LNCaP clone FGC (cell line): Measurements from ENCODE around the gene KRT78.

Experiments
- DNase-seq: peaks from one replicate; pipeline ENCODE4 v3.0.0-alpha.2; 2011; ENCODE audit warnings: low read depth
- H3K4me3 ChIP-seq: 2 replicates; pipeline ENCODE4 v1.5.1; 2011; ENCODE audit warnings: mild to moderate bottlenecking, low read depth, low read length, control low read depth
- CTCF ChIP-seq: IDR thresholded peaks from 2 replicates; pipeline ENCODE4 v1.5.1; 2012; ENCODE audit warnings: mild to moderate bottlenecking; ENCODE audit not compliant: control insufficient read depth, insufficient read depth; ENCODE audit errors: extremely low read depth

The KRT78 gene

GRCh38 chr12:52833922-52834726, 14.7 kb downstream of the KRT78 start, which contains the start of gene KRT79:
KRT79 (minus strand) TSS chr12:52834311; CDS start chr12:52834260, 51 bp downstream.
- TF ChIP-seq CTCF, result no peak

GRCh38 chr12:52832985-52833905, 15.5 kb downstream of the KRT78 start:
- no peak for DNase-seq
- TF ChIP-seq CTCF, result no peak
- H3K4me3 ChIP-seq, result no peak overlapping the region

More at GRCh38 chr12:52833922-52834726, 14.7 kb downstream of the KRT78 start, which contains the start of gene KRT79:
- no peak within 1 kb of the TSS for H3K4me3 ChIP-seq
- no peak for DNase-seq

- DNase-seq, result no peak
- H3K4me3 ChIP-seq, result no peak overlapping the region
- TF ChIP-seq CTCF, result no peak
Measured at GRCh38 chr12:52832451-52832850, 16.3 kb downstream of the KRT78 start.

- no peak for DNase-seq
- TF ChIP-seq CTCF, result no peak
- no peak overlapping the region for H3K4me3 ChIP-seq
Measured at GRCh38 chr12:52831251-52831650, 17.5 kb downstream of the KRT78 start.

- no peak for TF ChIP-seq CTCF
- no peak for DNase-seq
- no peak overlapping the region for H3K4me3 ChIP-seq
Measured at GRCh38 chr12:52829986-52830770, 18.6 kb downstream of the KRT78 start.

- H3K4me3 ChIP-seq, result no peak overlapping the region
- DNase-seq, result no peak
- TF ChIP-seq CTCF, result no peak
Measured at GRCh38 chr12:52828591-52829021, 20.2 kb downstream of the KRT78 start.
